HepG2 (cell line): ENCODE data around the gene CERS1. TPM values are rescaled to one million over a fixed set of nuclear protein-coding genes. Genes with fewer than 3 reads are reported as not detected.

Source experiments
- ATAC-seq: fragments of 200-7000 bp; cut with Tn5 transposase; 3 replicates; pipeline ENCODE4 v1.9.1; 2020; ENCODE audit warnings: mild to moderate bottlenecking, moderate library complexity
- BruUV-seq: library from RNA; stranded (reverse); fragments of 400-500 nt; replicated peaks from 2 replicates; lab custom pipeline; 2021; lab: Mats Ljungman, UMichigan
- CTCF ChIA-PET: fragments of 300-600 bp; formaldehyde crosslinking; extraction: SDS; loops from one replicate; lab custom pipeline; 2021; ENCODE audit warnings: low total read pairs, inconsistent platforms, low intra/inter-chr PET ratio; lab: Yijun Ruan, JAX
- POLR2A ChIA-PET: fragments of 350-600 bp; sonication (Branson Sonifier 250); formaldehyde crosslinking; loops from one replicate; lab custom pipeline; 2020; ENCODE audit warnings: antibody characterized with exemption, inconsistent platforms; lab: Yijun Ruan, JAX
- DNase-seq: peaks from one replicate; pipeline ENCODE4 v3.0.0-alpha.2; 2015; ENCODE audit warnings: low spot score
- FAIRE-seq: peaks from 3 replicates; lab custom pipeline; 2011; peaks lifted over from hg19 to GRCh38; lab: Jason Lieb, UNC
- H2AFZ ChIP-seq: one replicate; pipeline ENCODE4 v1.6.1; 2011; ENCODE audit warnings: low read length, inconsistent platforms
- H3K27ac ChIP-seq: fragments of 300-600 bp; 3 replicates; pipeline ENCODE4 v1.8.0; 2011; ENCODE audit warnings: mixed run types, mild to moderate bottlenecking, mixed read lengths, low read length, inconsistent platforms; ENCODE audit not compliant: insufficient read depth; ENCODE audit errors: extremely low read length
- H3K27me3 ChIP-seq, 2 experiments: fragments of 200-600 bp in 1 of 2; 2 replicates in 1 of 2; 3 replicates in 1 of 2; pipeline versions ENCODE4 v1.6.0 to v1.8.0; 2011; ENCODE audit warnings: low read length in 2 of 2, mild to moderate bottlenecking in 2 of 2, moderate library complexity in 2 of 2, inconsistent platforms in 1 of 2; ENCODE audit not compliant: insufficient read depth in 2 of 2, control insufficient read depth in 1 of 2
- H3K36me3 ChIP-seq, 2 experiments: fragments of 200-600 bp in 1 of 2; replicated peaks in 1 of 2; 2 replicates in 1 of 2; 3 replicates in 1 of 2; pipeline versions ENCODE4 v1.5.1 to v1.8.0; 2011; ENCODE audit warnings: low read length in 2 of 2, inconsistent platforms in 1 of 2; ENCODE audit not compliant: insufficient read depth in 2 of 2, control insufficient read depth in 1 of 2
- H3K4me1 ChIP-seq: 2 replicates; pipeline ENCODE4 v1.5.1; 2012; ENCODE audit warnings: low read length, inconsistent platforms; ENCODE audit not compliant: insufficient read depth
- H3K4me2 ChIP-seq: 2 replicates; pipeline ENCODE4 v1.6.0; 2011; ENCODE audit warnings: low read depth, low read length, inconsistent platforms
- H3K4me3 ChIP-seq, 3 experiments: fragments of 200-600 bp in 1 of 3; sonication (generic), shearing (Covaris generic) in 1 of 3; replicated peaks in 1 of 3; 2 replicates each; pipeline ENCODE4 v1.5.1; 2011 to 2016; ENCODE audit warnings: low read length in 3 of 3, inconsistent platforms in 2 of 3, low read depth in 2 of 3, mild to moderate bottlenecking in 2 of 3, control low read depth in 1 of 3, mixed read lengths in 1 of 3; ENCODE audit not compliant: insufficient read depth in 1 of 3
- H3K79me2 ChIP-seq: one replicate; pipeline ENCODE4 v1.6.1; 2011; ENCODE audit warnings: low read length, inconsistent platforms; ENCODE audit not compliant: insufficient read depth
- H3K9ac ChIP-seq: 2 replicates; pipeline ENCODE4 v1.6.0; 2011; ENCODE audit warnings: mild to moderate bottlenecking, low read depth, low read length, inconsistent platforms; ENCODE audit not compliant: insufficient read depth
- H3K9me3 ChIP-seq: 2 replicates; pipeline ENCODE4 v1.5.1; 2012; ENCODE audit warnings: mild to moderate bottlenecking, low read length
- H4K20me1 ChIP-seq: 2 replicates; pipeline ENCODE4 v1.6.0; 2011; ENCODE audit warnings: inconsistent platforms, mild to moderate bottlenecking, low read length, moderate library complexity; ENCODE audit not compliant: insufficient read depth
- EP300 ChIP-seq, 3 experiments: sonication (generic) in 1 of 3; formaldehyde crosslinking in 1 of 3; IDR thresholded peaks; 2 replicates each; pipeline versions ENCODE4 v1.5.1 to v1.6.1; 2011 to 2020; ENCODE audit warnings: low read depth in 2 of 3, low read length in 2 of 3, borderline replicate concordance in 1 of 3, improper control_type of control experiment in 1 of 3, mild to moderate bottlenecking in 1 of 3, missing genetic modification reagents in 1 of 3, moderate library complexity in 1 of 3
- ESRRA ChIP-seq: sonication (generic); formaldehyde crosslinking; IDR thresholded peaks from 2 replicates; pipeline ENCODE4 v1.5.1; 2020; ENCODE audit warnings: mild to moderate bottlenecking, low read depth, missing genetic modification reagents
- HMGA1 ChIP-seq: sonication (generic); formaldehyde crosslinking; conservative IDR thresholded peaks from 2 replicates; pipeline ENCODE4 v1.4.0; 2020; ENCODE audit warnings: missing genetic modification reagents
- MAFF ChIP-seq: IDR thresholded peaks from 2 replicates; pipeline ENCODE4 v1.6.1; 2011; ENCODE audit warnings: low read depth, low read length, improper control_type of control experiment
- NFKB2 ChIP-seq: sonication (generic); formaldehyde crosslinking; IDR thresholded peaks from 2 replicates; pipeline ENCODE4 v1.4.0; 2020; ENCODE audit warnings: missing genetic modification reagents, borderline replicate concordance
- PAF1 ChIP-seq: IDR thresholded peaks from 2 replicates; pipeline ENCODE4 v1.6.1; 2016; ENCODE audit warnings: missing genetic modification reagents, missing compliant biosample characterization
- PCBP1 ChIP-seq: fragments of 200-400 bp; formaldehyde crosslinking; IDR thresholded peaks from 2 replicates; pipeline ENCODE4 v1.6.1; 2017; ENCODE audit warnings: mild to moderate bottlenecking, low read depth, low read length, borderline replicate concordance
- TOPORS ChIP-seq: sonication (generic); formaldehyde crosslinking; IDR thresholded peaks from 2 replicates; pipeline ENCODE4 v1.8.0; 2023; ENCODE audit warnings: mild to moderate bottlenecking, missing genetic modification reagents
- ZBTB34 ChIP-seq: sonication (generic); formaldehyde crosslinking; IDR thresholded peaks from 2 replicates; pipeline ENCODE4 v1.8.0; 2022; ENCODE audit warnings: mild to moderate bottlenecking, missing genetic modification reagents
- ZBTB43 ChIP-seq: sonication (generic); formaldehyde crosslinking; conservative IDR thresholded peaks from 2 replicates; pipeline ENCODE4 v1.4.0; 2020; ENCODE audit warnings: missing genetic modification reagents
- ZMYM3 ChIP-seq: sonication (generic); formaldehyde crosslinking; IDR thresholded peaks from 2 replicates; pipeline ENCODE4 v1.5.1; 2020; ENCODE audit warnings: mild to moderate bottlenecking, missing genetic modification reagents
- ZNF33A ChIP-seq: sonication (generic); formaldehyde crosslinking; IDR thresholded peaks from 2 replicates; pipeline ENCODE4 v1.5.1; 2020; ENCODE audit warnings: missing genetic modification reagents, mild to moderate bottlenecking, moderate library complexity, borderline replicate concordance
- ZNF343 ChIP-seq: sonication (generic); formaldehyde crosslinking; IDR thresholded peaks from 2 replicates; pipeline ENCODE4 v1.4.0; 2020; ENCODE audit warnings: mild to moderate bottlenecking, missing genetic modification reagents
- ZNF362 ChIP-seq: sonication (generic); formaldehyde crosslinking; IDR thresholded peaks from 2 replicates; pipeline ENCODE4 v1.4.0; 2020; ENCODE audit warnings: missing genetic modification reagents, mild to moderate bottlenecking, borderline replicate concordance
- ZNF720 ChIP-seq: sonication (generic); formaldehyde crosslinking; IDR thresholded peaks from 2 replicates; pipeline ENCODE4 v1.4.0; 2020; ENCODE audit warnings: missing genetic modification reagents
- WGBS: methylation state at CpG from one replicate; pipeline ENCODE4 v1.1.6; 2017; ENCODE audit warnings: low lambda C conversion rate; 5-methylcytosine and 5-hydroxymethylcytosine counted together
- in situ Hi-C: cut with HindIII; loops from 2 replicates; pipeline ENCODE4 v1.10.0; 2017; ENCODE audit warnings: low pct_unique_long_range_greater_than_20kb; ENCODE audit not compliant: extremely low pct_ligation_motif_present
- intact Hi-C: fragments of 100-400 bp; cut with micrococcal nuclease; formaldehyde crosslinking; loops from one replicate; pipeline ENCODE4 v1.10.0; 2022; ENCODE audit not compliant: unreplicated experiment
- polyA plus RNA-seq, 8 experiments: library from polyadenylated mRNA; depleted of rRNA in 3 of 8; stranded (reverse) in 7 of 8; unstranded in 1 of 8; fragments of >200 nt; fragmentation: Illumina TruSeq in 4 of 8; extraction: Trizol in 4 of 8; gene quantifications; 2 replicates each; pipeline versions ENCODE4 v1.2.1 to v1.2.3, GENCODE V29; 2011 to 2016; ENCODE audit warnings: low read depth in 4 of 8, missing spikeins in 1 of 8, mixed read lengths in 1 of 8; ENCODE audit not compliant: insufficient read depth in 1 of 8
- total RNA-seq, 5 experiments: library from RNA; depleted of rRNA; stranded (reverse); fragments of >200 nt; fragmentation: Illumina TruSeq; extraction: Trizol; gene quantifications; 2 replicates each; pipeline ENCODE4 v1.2.3, GENCODE V29; 2016; ENCODE audit warnings: low read depth in 1 of 5

The CERS1 gene
- total and polyA plus RNA-seq, 2 of the 13 experiments (the other 11 are each of a cell fraction or from before 2014, with no cell fraction given): 4.6 to 9.8 TPM

- WGBS: 85% methylated on average over 4 of the region's 4 CpGs
Measured at GRCh38 chr19:18886972-18887371, 9.0 kb downstream of the CERS1 start.

GRCh38 chr19:18883526-18884304 lies 12.2 kb downstream of the CERS1 start:
- peaks cover 2 to 5% of the 10 kb centered on the region in 2 experiments; a peak in 1 of 5 replicates for H3K36me3 ChIP-seq
- no peak for DNase-seq
- TF ChIP-seq PCBP1: no peak
- TF ChIP-seq HMGA1 (CRISPR knock-in tag): no peak
- TF ChIP-seq ZNF33A (CRISPR knock-in tag): no peak
- no peak for TF ChIP-seq ZBTB43 (CRISPR knock-in tag)
- TF ChIP-seq ZNF343 (CRISPR knock-in tag): no peak
- no peak for TF ChIP-seq EP300 (IDR thresholded peaks at IDR 0.05; ENCODE audit: low read depth in 2 of 2, low read length in 2 of 2)
- TF ChIP-seq EP300 (CRISPR knock-in tag; IDR thresholded peaks at IDR 0.05; ENCODE audit: borderline replicate concordance): no peak
- TF ChIP-seq ESRRA (CRISPR knock-in tag): no peak
- no peak for TF ChIP-seq NFKB2 (CRISPR knock-in tag)
- no peak for TF ChIP-seq ZNF362 (CRISPR knock-in tag)
- no peak for TF ChIP-seq ZNF720 (CRISPR knock-in tag)
- TF ChIP-seq PAF1 (CRISPR knock-in tag): no peak
- TF ChIP-seq MAFF: no peak
- no peak for TF ChIP-seq ZBTB34 (CRISPR knock-in tag)
- TF ChIP-seq, all 625 proteins: peak for 0
- Histone ChIP-seq H3K9ac (no peak overlapping the region), H3K4me1 (no peaks in the 10 kb centered on the region), H3K27me3 (no peaks in the 10 kb centered on the region), H3K9me3 (no peaks in the 10 kb centered on the region), H3K4me3 (no peak overlapping the region), H3K4me2 (no peak overlapping the region), H3K27ac (no peak overlapping the region), H2AFZ (no peak overlapping the region), H4K20me1 (no peaks in the 10 kb centered on the region), H3K79me2 (no peaks in the 10 kb centered on the region)
- POLR2A ChIA-PET: no interaction called here
- no peak for ATAC-seq
- CTCF ChIA-PET: no interaction called here
- in situ Hi-C loops (no loop called here), intact Hi-C loops (no loop called here)
- 95% methylated on average over 26 of the region's 30 CpGs for WGBS
- no TSS peak for BruUV-seq
- FAIRE-seq: no peak

More at GRCh38 chr19:18886972-18887371, 9.0 kb downstream of the CERS1 start:
- ATAC-seq (no peak), FAIRE-seq (no peak), DNase-seq (no peak)
- no peaks in the 10 kb centered on the region; a peak in 1 of 5 replicates for H3K36me3 ChIP-seq
- H3K4me3 ChIP-seq: no peak overlapping the region
- H4K20me1 ChIP-seq: no peaks in the 10 kb centered on the region
- no peak overlapping the region for H3K27ac ChIP-seq
- POLR2A ChIA-PET: no interaction called here
- CTCF ChIA-PET: no interaction called here
- no peaks in the 10 kb centered on the region for H3K79me2 ChIP-seq
- H3K27me3 ChIP-seq: no peaks in the 10 kb centered on the region
- no peaks in the 10 kb centered on the region for H3K9me3 ChIP-seq
- no peak overlapping the region for H2AFZ ChIP-seq
- TF ChIP-seq ZMYM3 (CRISPR knock-in tag) (peak; percentile 79; the same call in 1 of the 2 replicates), TOPORS (CRISPR knock-in tag) (no peak)
- no TSS peak for BruUV-seq
- intact Hi-C loops (no loop called here), in situ Hi-C loops (no loop called here)
- no peak overlapping the region for H3K9ac ChIP-seq
- H3K4me2 ChIP-seq: no peak overlapping the region
- no peaks in the 10 kb centered on the region for H3K4me1 ChIP-seq
